HL-60 (cell line): ENCODE results near the gene TEKTIP1.

Experiments
- DNase-seq, 2 experiments: peaks; one replicate each; pipeline ENCODE4 v3.0.0-alpha.2; 2010 to 2020; ENCODE audit warnings: low read depth in 1 of 2, low spot score in 1 of 2
- H3K27ac ChIP-seq: fragments of 250-450 bp; sonication (Bioruptor Pico); replicated peaks from 2 replicates; pipeline ENCODE4 v1.5.1; 2020; ENCODE audit warnings: mild to moderate bottlenecking, moderate library complexity
- H3K27me3 ChIP-seq: fragments of 250-450 bp; sonication (Bioruptor Pico); 2 replicates; pipeline ENCODE4 v1.5.1; 2021; ENCODE audit warnings: mild to moderate bottlenecking, moderate library complexity; ENCODE audit not compliant: insufficient read depth, poor library complexity, severe bottlenecking
- H3K4me3 ChIP-seq: replicated peaks from 2 replicates; pipeline ENCODE4 v1.5.1; 2011; ENCODE audit warnings: mild to moderate bottlenecking, control low read depth, low read length; ENCODE audit not compliant: insufficient read depth
- GABPA ChIP-seq: IDR thresholded peaks from 2 replicates; pipeline ENCODE4 v1.6.1; 2012; ENCODE audit warnings: low read depth
- POLR2AphosphoS5 ChIP-seq: IDR thresholded peaks from 2 replicates; pipeline ENCODE4 v1.6.1; 2012; ENCODE audit warnings: low read depth
- SPI1 ChIP-seq: IDR thresholded peaks from 2 replicates; pipeline ENCODE4 v1.6.1; 2012; ENCODE audit warnings: low read depth, mild to moderate bottlenecking, borderline replicate concordance
- TF ChIP-seq, protein P1 (sequence below): IDR thresholded peaks from 2 replicates; pipeline ENCODE4 v1.6.1; 2012; ENCODE audit warnings: low read depth; ENCODE audit not compliant: insufficient replicate concordance
- TF ChIP-seq, protein P2 (sequence below): IDR thresholded peaks from one replicate; pipeline ENCODE4 v1.5.1; 2011; ENCODE audit warnings: low read length, control low read depth, inconsistent platforms; ENCODE audit not compliant: insufficient read depth

The TEKTIP1 gene

DNA sequence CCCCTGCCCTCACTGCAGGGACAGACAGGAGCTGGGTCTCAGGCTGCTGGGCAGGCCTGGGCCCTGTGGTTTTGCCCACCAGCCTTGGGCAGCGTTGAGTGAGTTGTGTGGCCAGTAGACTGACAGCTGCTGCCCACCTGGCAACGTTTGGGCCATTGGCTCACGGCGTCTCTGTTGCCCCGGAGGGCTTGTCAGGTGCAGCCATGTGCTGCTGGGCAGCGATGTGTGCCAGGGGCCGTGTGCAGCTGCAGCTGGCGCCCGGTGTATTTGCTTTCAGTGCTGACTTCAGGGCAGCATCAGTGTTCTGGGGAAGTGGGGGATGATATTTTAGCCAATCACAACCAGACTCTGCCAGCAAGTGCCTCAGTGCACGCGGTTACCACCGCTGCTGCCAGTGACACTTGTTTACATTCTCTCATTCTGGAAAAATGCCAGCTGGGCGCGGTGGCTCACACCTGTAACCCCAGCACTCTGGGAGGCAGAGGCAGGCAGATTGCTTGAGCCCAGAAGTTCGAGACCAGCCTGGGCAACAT is 22.2 kb upstream of the TEKTIP1 start:
- Histone ChIP-seq H3K27me3 (no peaks in the 10 kb centered on the region), H3K27ac (no peak overlapping the region), H3K4me3 (no peak overlapping the region)
- TF ChIP-seq, protein P1, sequence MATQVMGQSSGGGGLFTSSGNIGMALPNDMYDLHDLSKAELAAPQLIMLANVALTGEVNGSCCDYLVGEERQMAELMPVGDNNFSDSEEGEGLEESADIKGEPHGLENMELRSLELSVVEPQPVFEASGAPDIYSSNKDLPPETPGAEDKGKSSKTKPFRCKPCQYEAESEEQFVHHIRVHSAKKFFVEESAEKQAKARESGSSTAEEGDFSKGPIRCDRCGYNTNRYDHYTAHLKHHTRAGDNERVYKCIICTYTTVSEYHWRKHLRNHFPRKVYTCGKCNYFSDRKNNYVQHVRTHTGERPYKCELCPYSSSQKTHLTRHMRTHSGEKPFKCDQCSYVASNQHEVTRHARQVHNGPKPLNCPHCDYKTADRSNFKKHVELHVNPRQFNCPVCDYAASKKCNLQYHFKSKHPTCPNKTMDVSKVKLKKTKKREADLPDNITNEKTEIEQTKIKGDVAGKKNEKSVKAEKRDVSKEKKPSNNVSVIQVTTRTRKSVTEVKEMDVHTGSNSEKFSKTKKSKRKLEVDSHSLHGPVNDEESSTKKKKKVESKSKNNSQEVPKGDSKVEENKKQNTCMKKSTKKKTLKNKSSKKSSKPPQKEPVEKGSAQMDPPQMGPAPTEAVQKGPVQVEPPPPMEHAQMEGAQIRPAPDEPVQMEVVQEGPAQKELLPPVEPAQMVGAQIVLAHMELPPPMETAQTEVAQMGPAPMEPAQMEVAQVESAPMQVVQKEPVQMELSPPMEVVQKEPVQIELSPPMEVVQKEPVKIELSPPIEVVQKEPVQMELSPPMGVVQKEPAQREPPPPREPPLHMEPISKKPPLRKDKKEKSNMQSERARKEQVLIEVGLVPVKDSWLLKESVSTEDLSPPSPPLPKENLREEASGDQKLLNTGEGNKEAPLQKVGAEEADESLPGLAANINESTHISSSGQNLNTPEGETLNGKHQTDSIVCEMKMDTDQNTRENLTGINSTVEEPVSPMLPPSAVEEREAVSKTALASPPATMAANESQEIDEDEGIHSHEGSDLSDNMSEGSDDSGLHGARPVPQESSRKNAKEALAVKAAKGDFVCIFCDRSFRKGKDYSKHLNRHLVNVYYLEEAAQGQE: no peak
- TF ChIP-seq GABPA (no peak), POLR2AphosphoS5 (no peak), SPI1 (no peak)
- TF ChIP-seq, protein P2, sequence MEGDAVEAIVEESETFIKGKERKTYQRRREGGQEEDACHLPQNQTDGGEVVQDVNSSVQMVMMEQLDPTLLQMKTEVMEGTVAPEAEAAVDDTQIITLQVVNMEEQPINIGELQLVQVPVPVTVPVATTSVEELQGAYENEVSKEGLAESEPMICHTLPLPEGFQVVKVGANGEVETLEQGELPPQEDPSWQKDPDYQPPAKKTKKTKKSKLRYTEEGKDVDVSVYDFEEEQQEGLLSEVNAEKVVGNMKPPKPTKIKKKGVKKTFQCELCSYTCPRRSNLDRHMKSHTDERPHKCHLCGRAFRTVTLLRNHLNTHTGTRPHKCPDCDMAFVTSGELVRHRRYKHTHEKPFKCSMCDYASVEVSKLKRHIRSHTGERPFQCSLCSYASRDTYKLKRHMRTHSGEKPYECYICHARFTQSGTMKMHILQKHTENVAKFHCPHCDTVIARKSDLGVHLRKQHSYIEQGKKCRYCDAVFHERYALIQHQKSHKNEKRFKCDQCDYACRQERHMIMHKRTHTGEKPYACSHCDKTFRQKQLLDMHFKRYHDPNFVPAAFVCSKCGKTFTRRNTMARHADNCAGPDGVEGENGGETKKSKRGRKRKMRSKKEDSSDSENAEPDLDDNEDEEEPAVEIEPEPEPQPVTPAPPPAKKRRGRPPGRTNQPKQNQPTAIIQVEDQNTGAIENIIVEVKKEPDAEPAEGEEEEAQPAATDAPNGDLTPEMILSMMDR: no peak
- DNase-seq: no peak

DNA sequence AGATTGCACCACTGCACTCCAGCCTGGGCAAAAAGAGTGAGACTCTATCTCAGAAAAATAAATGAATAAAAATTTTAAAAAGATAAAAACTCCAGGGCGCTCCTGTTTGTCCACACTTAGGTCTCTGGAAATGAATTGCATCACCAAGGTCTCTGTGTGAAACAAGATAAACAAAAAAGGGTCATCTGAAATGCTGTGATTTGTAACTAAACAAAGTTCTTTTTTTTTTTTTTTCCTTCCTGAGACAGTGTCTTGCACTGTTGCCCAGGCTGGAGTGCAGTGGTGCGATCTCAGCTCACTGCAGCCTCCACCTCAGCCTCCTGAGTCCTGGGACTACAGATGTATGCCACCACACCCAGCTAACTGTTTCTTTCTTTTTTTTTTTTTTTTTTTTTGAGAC is 21.3 kb upstream of the TEKTIP1 start:
- no peak for TF ChIP-seq SPI1
- TF ChIP-seq, protein P1: no peak
- no peak for TF ChIP-seq GABPA
- TF ChIP-seq POLR2AphosphoS5: no peak
- TF ChIP-seq, protein P2: no peak
- no peaks in the 10 kb centered on the region for H3K27me3 ChIP-seq
- no peak for DNase-seq
- no peak overlapping the region for H3K4me3 ChIP-seq
- H3K27ac ChIP-seq: no peak overlapping the region

DNA sequence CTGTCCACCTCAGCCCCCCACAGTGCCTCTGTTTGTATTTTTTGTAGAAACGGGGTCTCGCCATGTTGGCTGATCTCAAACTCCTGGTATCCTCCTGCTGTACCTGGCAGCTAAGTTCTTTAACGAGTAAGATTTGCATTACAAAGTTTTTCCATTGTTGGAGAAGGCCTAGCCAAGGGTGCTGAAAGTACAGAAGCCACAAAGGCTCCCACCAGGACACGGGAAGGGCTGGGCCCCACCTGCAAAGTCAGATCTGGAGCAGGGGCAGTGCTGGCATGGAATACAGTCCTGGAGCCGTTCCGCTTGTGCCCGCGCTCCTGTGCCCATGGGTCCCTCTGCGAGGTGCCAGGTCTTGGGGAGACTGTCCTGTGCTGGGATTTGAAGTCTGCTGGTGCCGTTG is 20.7 kb upstream of the TEKTIP1 start:
- no peak for DNase-seq
- H3K4me3 ChIP-seq: no peak overlapping the region
- no peak overlapping the region for H3K27ac ChIP-seq
- no peak for TF ChIP-seq GABPA
- TF ChIP-seq, protein P1: no peak
- no peaks in the 10 kb centered on the region for H3K27me3 ChIP-seq

DNA sequence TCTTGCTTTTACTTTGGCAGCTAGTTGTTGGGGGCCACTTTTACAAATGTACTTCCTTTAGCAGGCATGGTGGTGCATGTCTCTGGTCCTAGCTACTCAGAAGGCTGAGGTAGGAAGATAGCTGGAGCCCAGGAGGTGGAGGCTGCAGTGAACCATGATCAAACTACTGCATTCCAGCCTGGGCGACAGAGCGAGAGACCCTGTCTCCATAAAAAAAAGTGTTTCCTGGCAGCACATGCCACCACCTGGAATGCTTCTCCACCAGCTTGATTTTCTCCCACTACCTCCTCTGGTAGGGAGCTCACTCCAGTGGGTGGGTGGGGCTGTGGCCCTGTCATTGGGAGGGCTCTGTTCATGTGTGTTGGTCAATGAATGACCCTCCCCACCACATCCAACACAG is 20.3 kb upstream of the TEKTIP1 start:
- H3K27me3 ChIP-seq: no peaks in the 10 kb centered on the region
- no peak for DNase-seq
- no peak overlapping the region for H3K27ac ChIP-seq
- H3K4me3 ChIP-seq: no peak overlapping the region
- TF ChIP-seq, protein P1: no peak
- TF ChIP-seq SPI1: no peak
- no peak for TF ChIP-seq GABPA
- TF ChIP-seq, protein P2: no peak
- TF ChIP-seq POLR2AphosphoS5: no peak
